CD8-positive, alpha-beta memory T cell (primary cell): ENCODE measurements around the gene BRIP1. TPM values are rescaled to one million over a fixed set of nuclear protein-coding genes. Genes with fewer than 3 reads are reported as not detected.
"Not testable (repeated sequence)": the region's sequence is repeated elsewhere in the genome, so short reads cannot be mapped to it uniquely, and the experiment has no call there.

ENCODE experiments used
- CTCF ChIA-PET: fragments of 350-600 bp; sonication (Branson Sonifier 250); formaldehyde crosslinking; loops from one replicate; lab custom pipeline; 2021; ENCODE audit warnings: antibody characterized with exemption; lab: Charles Lee
- POLR2A ChIA-PET: fragments of 350-600 bp; sonication (Branson Sonifier 250); formaldehyde crosslinking; loops from one replicate; lab custom pipeline; 2021; ENCODE audit warnings: antibody characterized with exemption; lab: Charles Lee
- DNase-seq, 5 donors: peaks; one replicate each; pipeline versions ENCODE4 v3.0.0 to v3.0.0-alpha.2; 2020 to 2022; ENCODE audit warnings: mixed read lengths in 1 of 5
- H3K27ac ChIP-seq: one replicate; pipeline ENCODE4 v1.7.0; 2013; ENCODE audit warnings: low read depth, mild to moderate bottlenecking, low read length, moderate library complexity
- H3K27me3 ChIP-seq: 2 replicates; pipeline ENCODE4 v1.7.0; 2013; ENCODE audit warnings: low read length, mild to moderate bottlenecking; ENCODE audit not compliant: insufficient read depth, poor library complexity, severe bottlenecking
- H3K36me3 ChIP-seq: 2 replicates; pipeline ENCODE4 v1.7.0; 2013; ENCODE audit warnings: mild to moderate bottlenecking, low read length, moderate library complexity; ENCODE audit not compliant: insufficient read depth
- H3K4me1 ChIP-seq: 2 replicates; pipeline ENCODE4 v1.7.0; 2013; ENCODE audit warnings: mild to moderate bottlenecking, low read length, moderate library complexity; ENCODE audit not compliant: insufficient read depth
- H3K4me3 ChIP-seq: 2 replicates; pipeline ENCODE4 v1.7.0; 2013; ENCODE audit warnings: mild to moderate bottlenecking, low read length
- H3K9me3 ChIP-seq: 2 replicates; pipeline ENCODE4 v1.7.0; 2013; ENCODE audit warnings: mild to moderate bottlenecking, low read length
- H3K27ac Mint-ChIP-seq, 8 donors: one replicate each; pipeline ENCODE4 v1.8.0; 2020 to 2021; ENCODE audit warnings: mixed read lengths in 8 of 8, mild to moderate bottlenecking in 6 of 8, inconsistent platforms in 3 of 8, moderate library complexity in 3 of 8
- H3K27me3 Mint-ChIP-seq, 2 donors: one replicate each; pipeline ENCODE4 v1.8.0; 2020 to 2021; ENCODE audit warnings: mixed read lengths in 2 of 2, mild to moderate bottlenecking in 1 of 2, moderate library complexity in 1 of 2
- H3K36me3 Mint-ChIP-seq, 3 donors: one replicate each; pipeline ENCODE4 v1.8.0; 2020 to 2021; ENCODE audit warnings: mixed read lengths in 3 of 3, inconsistent platforms in 1 of 3, mild to moderate bottlenecking in 1 of 3
- H3K4me1 Mint-ChIP-seq, 3 donors: one replicate each; pipeline ENCODE4 v1.8.0; 2020 to 2021; ENCODE audit warnings: mixed read lengths in 3 of 3, inconsistent platforms in 1 of 3, mild to moderate bottlenecking in 1 of 3
- H3K4me3 Mint-ChIP-seq, 7 donors: one replicate each; pipeline ENCODE4 v1.8.0; 2020 to 2021; ENCODE audit warnings: mixed read lengths in 7 of 7, mild to moderate bottlenecking in 6 of 7, moderate library complexity in 4 of 7, inconsistent platforms in 2 of 7
- H3K9me3 Mint-ChIP-seq, 5 donors: one replicate each; pipeline ENCODE4 v1.8.0; 2020 to 2022; ENCODE audit warnings: mixed read lengths in 5 of 5, mild to moderate bottlenecking in 3 of 5, moderate library complexity in 2 of 5, inconsistent platforms in 1 of 5
- polyA plus RNA-seq: library from polyadenylated mRNA; unstranded; fragments of 300-500 nt; fragmentation: Illumina TruSeq; gene quantifications from one replicate; pipeline ENCODE4 v1.2.3, GENCODE V29; 2021
- total RNA-seq, 2 experiments: library from RNA; stranded (reverse); gene quantifications; one replicate each; pipeline ENCODE4 v1.2.3, GENCODE V29; 2021

BRIP1 gene
- total and polyA plus RNA-seq, 3 experiments from 2014 or later: 0.86 to 11.7 (median 11.3) TPM

GRCh38 chr17:61835606-61836005 is 27.7 kb downstream of the BRIP1 start:
- H3K36me3 Mint-ChIP-seq: no peaks in the 10 kb centered on the region
- Histone ChIP-seq H3K9me3 (no peaks in the 10 kb centered on the region), H3K27me3 (no peaks in the 10 kb centered on the region), H3K27ac (no peak overlapping the region), H3K4me1 (no peaks in the 10 kb centered on the region), H3K4me3 (no peak overlapping the region), H3K36me3 (no peaks in the 10 kb centered on the region)
- H3K27ac Mint-ChIP-seq: no peak overlapping the region
- ChIA-PET POLR2A (no interaction called here), CTCF (no interaction called here)
- H3K27me3 Mint-ChIP-seq: no peaks in the 10 kb centered on the region
- no peak overlapping the region for H3K4me3 Mint-ChIP-seq
- no peaks in the 10 kb centered on the region for H3K4me1 Mint-ChIP-seq
- no peaks in the 10 kb centered on the region for H3K9me3 Mint-ChIP-seq
- no peak for DNase-seq

GRCh38 chr17:61834610-61835009 is 28.7 kb downstream of the BRIP1 start:
- Histone ChIP-seq H3K27me3 (no peaks in the 10 kb centered on the region), H3K9me3 (no peaks in the 10 kb centered on the region), H3K36me3 (no peaks in the 10 kb centered on the region), H3K4me1 (no peaks in the 10 kb centered on the region), H3K27ac (no peak overlapping the region), H3K4me3 (no peak overlapping the region)
- DNase-seq: no peak
- Mint-ChIP-seq H3K27ac (no peak overlapping the region), H3K36me3 (peaks cover 0 to under 1% (median 0%) of the 10 kb centered on the region in 3 donors), H3K27me3 (no peaks in the 10 kb centered on the region), H3K9me3 (no peaks in the 10 kb centered on the region), H3K4me1 (no peaks in the 10 kb centered on the region), H3K4me3 (no peak overlapping the region)
- POLR2A ChIA-PET: no interaction called here
- CTCF ChIA-PET: interaction anchor here (0.5 to 0.8 kb wide), 2 partner anchors 422 to 667 kb away, joined by 3 read pairs; no protein-coding TSS in a partner anchor

GRCh38 chr17:61833536-61834193 is 29.7 kb downstream of the BRIP1 start:
- CTCF ChIA-PET: no interaction called here
- Histone ChIP-seq H3K4me1 (no peaks in the 10 kb centered on the region), H3K4me3 (no peak overlapping the region), H3K27ac (no peak overlapping the region), H3K9me3 (no peaks in the 10 kb centered on the region), H3K36me3 (no peaks in the 10 kb centered on the region), H3K27me3 (no peaks in the 10 kb centered on the region)
- Mint-ChIP-seq H3K36me3 (peaks cover 0 to 1% (median 0%) of the 10 kb centered on the region in 3 donors), H3K4me1 (no peaks in the 10 kb centered on the region), H3K27me3 (no peaks in the 10 kb centered on the region), H3K9me3 (no peaks in the 10 kb centered on the region), H3K4me3 (no peak overlapping the region), H3K27ac (no peak overlapping the region)
- no peak for DNase-seq
- POLR2A ChIA-PET: no interaction called here

- Mint-ChIP-seq H3K4me1 (no peaks in the 10 kb centered on the region), H3K9me3 (no peaks in the 10 kb centered on the region), H3K4me3 (no peak overlapping the region), H3K27ac (no peak overlapping the region), H3K27me3 (no peaks in the 10 kb centered on the region), H3K36me3 (peaks cover 0 to 1% (median 0%) of the 10 kb centered on the region in 3 donors)
- no peak overlapping the region for H3K27ac ChIP-seq
- no peaks in the 10 kb centered on the region for H3K4me1 ChIP-seq
- ChIA-PET CTCF (no interaction called here), POLR2A (no interaction called here)
- H3K9me3 ChIP-seq: no peaks in the 10 kb centered on the region
- no peaks in the 10 kb centered on the region for H3K36me3 ChIP-seq
- no peaks in the 10 kb centered on the region for H3K27me3 ChIP-seq
- no peak for DNase-seq
- H3K4me3 ChIP-seq: no peak overlapping the region
Observed at GRCh38 chr17:61832463-61832862, 30.9 kb downstream of the BRIP1 start.

- Mint-ChIP-seq H3K9me3 (no peaks in the 10 kb centered on the region), H3K4me1 (no peaks in the 10 kb centered on the region), H3K27ac (no peak overlapping the region), H3K4me3 (no peak overlapping the region), H3K36me3 (peaks cover 0 to 3% (median 1%) of the 10 kb centered on the region in 3 donors), H3K27me3 (no peaks in the 10 kb centered on the region)
- H3K9me3 ChIP-seq: no peaks in the 10 kb centered on the region
- H3K27me3 ChIP-seq: no peaks in the 10 kb centered on the region
- no peak for DNase-seq
- no peak overlapping the region for H3K27ac ChIP-seq
- H3K36me3 ChIP-seq: no peaks in the 10 kb centered on the region
- no peaks in the 10 kb centered on the region for H3K4me1 ChIP-seq
- POLR2A ChIA-PET: no interaction called here
- CTCF ChIA-PET: no interaction called here
- no peak overlapping the region for H3K4me3 ChIP-seq
Observed at GRCh38 chr17:61831099-61831498, 32.2 kb downstream of the BRIP1 start.

GRCh38 chr17:61828694-61829093 is 34.6 kb downstream of the BRIP1 start:
- no peak for DNase-seq
- peaks cover 0 to 2% (median 0%) of the 10 kb centered on the region in 5 donors for H3K9me3 Mint-ChIP-seq
- H3K27me3 Mint-ChIP-seq: no peaks in the 10 kb centered on the region
- H3K4me1 ChIP-seq: no peaks in the 10 kb centered on the region
- no peaks in the 10 kb centered on the region for H3K36me3 ChIP-seq
- no peak overlapping the region for H3K4me3 ChIP-seq
- H3K4me3 Mint-ChIP-seq: no peak overlapping the region
- peaks cover 0 to 3% (median 1%) of the 10 kb centered on the region in 3 donors for H3K36me3 Mint-ChIP-seq
- H3K27ac Mint-ChIP-seq: no peak overlapping the region
- ChIA-PET POLR2A (interaction anchor here (0.6 kb wide), 1 partner anchor 35 kb away, joined by 5 read pairs; the partner anchor contains the start of gene BRIP1), CTCF (no interaction called here)
- no peaks in the 10 kb centered on the region for H3K4me1 Mint-ChIP-seq
- no peak overlapping the region for H3K27ac ChIP-seq
- no peaks in the 10 kb centered on the region for H3K27me3 ChIP-seq
- no peaks in the 10 kb centered on the region for H3K9me3 ChIP-seq

GRCh38 chr17:61827649-61828395 is 35.5 kb downstream of the BRIP1 start:
- Mint-ChIP-seq H3K4me1 (no peaks in the 10 kb centered on the region), H3K9me3 (peaks cover 0 to 2% (median 0%) of the 10 kb centered on the region in 5 donors), H3K27ac (no peak overlapping the region), H3K36me3 (peaks cover 0 to 3% (median 1%) of the 10 kb centered on the region in 3 donors), H3K27me3 (no peaks in the 10 kb centered on the region), H3K4me3 (no peak overlapping the region)
- Histone ChIP-seq H3K4me1 (no peaks in the 10 kb centered on the region), H3K27ac (no peak overlapping the region), H3K27me3 (no peaks in the 10 kb centered on the region), H3K4me3 (no peak overlapping the region), H3K36me3 (no peaks in the 10 kb centered on the region), H3K9me3 (no peaks in the 10 kb centered on the region)
- ChIA-PET CTCF (no interaction called here), POLR2A (no interaction called here)
- DNase-seq: no peak

- H3K27ac Mint-ChIP-seq, H3K9me3 ChIP-seq, H3K36me3 Mint-ChIP-seq, H3K36me3 ChIP-seq, H3K27me3 ChIP-seq, H3K27ac ChIP-seq, CTCF ChIA-PET, H3K4me3 Mint-ChIP-seq, H3K9me3 Mint-ChIP-seq, H3K27me3 Mint-ChIP-seq, H3K4me1 ChIP-seq, H3K4me3 ChIP-seq, POLR2A ChIA-PET, DNase-seq, H3K4me1 Mint-ChIP-seq: not testable (repeated sequence)
Observed at GRCh38 chr17:61826866-61827265, 36.5 kb downstream of the BRIP1 start.
